SU-DHL-6 (cell line): ENCODE data around the gene CNOT6L.

Experiments
- CTCF ChIP-seq: fragments of 200-600 bp; sonication (generic); IDR thresholded peaks from one replicate; pipeline ENCODE4 v1.5.1; 2017; ENCODE audit warnings: antibody characterized with exemption, mild to moderate bottlenecking, low read length, moderate library complexity; ENCODE audit not compliant: insufficient read depth, poor library complexity, severe bottlenecking
- EZH2phosphoT487 ChIP-seq: fragments of 200-600 bp; sonication (generic), shearing (Covaris generic); conservative IDR thresholded peaks from 2 replicates; pipeline ENCODE4 v1.6.1; 2018; ENCODE audit warnings: mild to moderate bottlenecking, antibody characterized with exemption, low read length, moderate library complexity, mixed read lengths

GRCh38 chr4:77676842-77677241 lies 142.3 kb downstream of the CNOT6L start:
- TF ChIP-seq CTCF (no peak), EZH2phosphoT487 (no peak)
